ENCODE data around the gene PCP2.

PCP2 gene

DNA sequence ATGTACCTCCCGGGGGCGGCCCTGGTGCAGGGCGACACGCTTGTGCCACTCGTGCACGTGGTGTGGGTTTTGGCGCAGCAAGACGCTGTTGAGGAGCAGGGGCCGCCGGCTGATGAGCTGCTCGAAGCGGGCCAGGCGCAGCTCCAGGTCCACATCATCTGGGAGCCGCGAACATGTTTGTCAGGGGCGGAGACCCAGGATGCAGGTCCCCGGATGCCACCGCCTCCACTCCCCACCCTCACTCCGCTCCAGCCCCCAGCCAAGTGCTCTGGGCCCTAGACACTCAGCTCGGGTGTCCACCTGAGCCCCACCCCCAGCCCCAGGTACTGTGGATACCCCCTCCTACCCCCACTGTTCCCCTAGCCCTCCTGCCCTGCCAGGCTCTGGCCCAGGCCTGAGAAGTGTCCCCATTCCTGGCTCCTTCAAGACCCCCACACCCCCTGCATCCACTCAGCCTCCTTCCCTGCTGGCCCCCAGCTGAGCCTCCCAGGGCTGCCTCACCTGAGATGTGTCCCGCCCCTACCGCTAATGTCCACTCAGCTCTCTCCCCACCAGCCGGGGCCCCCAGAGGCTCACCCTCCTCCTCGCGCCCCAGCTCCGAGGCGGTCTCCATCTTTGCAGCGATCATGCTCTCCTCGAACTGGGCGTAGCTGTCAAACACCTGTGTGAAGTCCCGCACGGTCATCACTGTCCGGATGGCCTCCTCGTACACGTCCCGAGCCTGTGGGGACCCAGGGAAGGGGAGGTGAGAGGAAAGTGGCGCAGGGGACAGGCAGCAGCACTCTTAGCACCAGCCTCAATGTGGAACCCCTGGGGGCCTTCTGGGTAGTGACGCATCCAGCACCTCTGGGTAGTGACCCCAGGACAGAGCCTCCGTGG lies 9.6 kb downstream of the PCP2 start:
- Mint-ChIP-seq H3K36me3 (ENCODE audit: low read depth) (peaks cover 97% of the 10 kb centered on the region), H3K4me3 (no peak overlapping the region), H3K4me1 (ENCODE audit: low read depth) (peaks cover 15% of the 10 kb centered on the region), H3K9me3 (no peaks in the 10 kb centered on the region), H3K27me3 (no peaks in the 10 kb centered on the region), H3K27ac (no peak overlapping the region)
- intact Hi-C loops (cut with micrococcal nuclease), result no loop called here

DNA sequence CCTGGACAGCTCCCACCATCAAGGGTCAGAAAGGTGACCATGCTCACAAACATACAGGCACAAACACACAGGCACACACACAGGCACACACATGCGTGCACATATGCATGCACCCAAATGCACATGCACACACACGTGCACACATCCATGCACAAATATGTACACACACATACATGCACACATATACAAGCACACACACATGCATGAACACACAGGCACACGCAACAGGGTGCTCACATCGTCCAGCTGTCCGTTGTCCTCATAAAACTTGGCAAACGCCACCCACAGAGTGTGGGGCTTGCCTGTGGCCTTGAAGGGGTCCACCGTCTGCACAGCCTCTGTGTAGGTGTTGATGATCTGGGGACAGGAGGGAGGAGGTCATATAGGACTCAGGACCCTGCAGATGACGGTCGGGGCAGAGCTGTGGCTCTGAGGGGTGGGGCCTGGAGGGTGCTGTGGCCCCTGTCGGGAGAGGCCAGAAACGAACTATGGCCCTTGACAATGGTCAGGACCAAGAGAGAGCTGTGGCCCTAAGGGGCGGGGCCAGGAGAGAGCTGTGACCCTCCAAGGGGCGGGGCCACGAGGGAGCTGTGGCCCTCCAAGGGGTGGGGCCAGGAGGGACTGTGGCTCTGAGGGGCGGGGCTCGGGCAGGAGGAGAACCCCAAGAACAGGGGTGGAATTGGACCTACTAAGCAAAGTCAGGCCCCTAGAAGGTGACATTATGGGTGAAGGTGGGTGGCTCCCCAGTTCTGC lies 10.4 kb downstream of the PCP2 start:
- Mint-ChIP-seq H3K27ac (no peak overlapping the region), H3K4me1 (ENCODE audit: low read depth) (peaks cover 15% of the 10 kb centered on the region)

DNA sequence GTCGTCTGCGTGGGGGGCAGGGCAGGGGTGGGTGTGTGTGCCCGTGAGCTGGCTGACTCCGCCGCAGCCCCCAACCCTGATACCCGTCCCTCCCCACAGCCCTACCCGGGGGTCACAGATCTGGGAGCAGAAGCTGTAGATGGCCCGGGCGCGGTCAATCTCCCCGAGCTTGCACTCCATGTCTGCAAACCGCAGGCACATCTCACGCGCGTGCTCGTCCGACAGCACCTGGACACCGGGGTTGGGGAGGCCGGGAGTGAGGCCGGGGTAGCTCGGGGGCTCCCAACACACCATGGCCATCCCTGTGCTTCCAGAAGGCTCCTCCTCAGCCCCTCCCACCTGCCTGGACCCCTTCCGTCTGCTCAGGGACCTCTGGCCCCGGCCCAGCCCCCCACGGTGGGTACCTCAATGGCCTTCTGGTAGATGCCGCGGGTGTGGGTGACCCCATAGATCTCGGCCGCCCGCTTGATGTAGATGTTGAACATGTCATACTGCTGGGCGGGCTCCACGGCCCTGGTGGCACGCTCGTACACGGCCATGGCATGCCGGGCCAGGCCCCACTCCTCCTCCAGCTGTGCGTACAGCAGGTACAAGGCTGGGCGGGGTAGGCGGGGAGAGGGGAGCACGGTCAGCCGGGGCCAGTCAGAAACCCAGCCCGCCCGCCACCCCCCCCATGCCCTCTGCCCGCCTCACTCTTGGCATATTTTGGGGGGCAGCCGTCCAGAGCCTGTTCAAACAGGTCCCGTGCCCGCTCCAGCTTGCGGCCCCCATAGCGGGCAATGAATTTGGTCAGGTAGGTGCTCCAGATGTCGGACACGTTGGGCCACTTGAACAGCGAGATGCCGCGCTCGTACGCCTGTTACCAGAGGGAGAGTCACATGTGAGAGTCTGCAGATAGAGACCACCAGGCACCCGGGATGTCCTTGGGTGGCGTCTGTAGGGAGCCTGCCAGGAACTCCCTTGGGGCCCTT lies 12.8 kb downstream of the PCP2 start:
- Mint-ChIP-seq H3K27ac (no peak overlapping the region), H3K4me1 (ENCODE audit: low read depth) (peaks cover 16% of the 10 kb centered on the region), H3K9me3 (no peaks in the 10 kb centered on the region), H3K4me3 (no peak overlapping the region), H3K27me3 (no peaks in the 10 kb centered on the region), H3K36me3 (ENCODE audit: low read depth) (peaks cover 91% of the 10 kb centered on the region)
- intact Hi-C loops (cut with micrococcal nuclease), result no loop called here

More for the DNA sequence above, 10.4 kb downstream of the PCP2 start:
- H3K27me3 Mint-ChIP-seq, result no peaks in the 10 kb centered on the region
- H3K36me3 Mint-ChIP-seq (ENCODE audit: low read depth), result peaks cover 100% of the 10 kb centered on the region
- no peak overlapping the region for H3K4me3 Mint-ChIP-seq
- intact Hi-C loops (cut with micrococcal nuclease), result no loop called here
- H3K9me3 Mint-ChIP-seq, result no peaks in the 10 kb centered on the region

DNA sequence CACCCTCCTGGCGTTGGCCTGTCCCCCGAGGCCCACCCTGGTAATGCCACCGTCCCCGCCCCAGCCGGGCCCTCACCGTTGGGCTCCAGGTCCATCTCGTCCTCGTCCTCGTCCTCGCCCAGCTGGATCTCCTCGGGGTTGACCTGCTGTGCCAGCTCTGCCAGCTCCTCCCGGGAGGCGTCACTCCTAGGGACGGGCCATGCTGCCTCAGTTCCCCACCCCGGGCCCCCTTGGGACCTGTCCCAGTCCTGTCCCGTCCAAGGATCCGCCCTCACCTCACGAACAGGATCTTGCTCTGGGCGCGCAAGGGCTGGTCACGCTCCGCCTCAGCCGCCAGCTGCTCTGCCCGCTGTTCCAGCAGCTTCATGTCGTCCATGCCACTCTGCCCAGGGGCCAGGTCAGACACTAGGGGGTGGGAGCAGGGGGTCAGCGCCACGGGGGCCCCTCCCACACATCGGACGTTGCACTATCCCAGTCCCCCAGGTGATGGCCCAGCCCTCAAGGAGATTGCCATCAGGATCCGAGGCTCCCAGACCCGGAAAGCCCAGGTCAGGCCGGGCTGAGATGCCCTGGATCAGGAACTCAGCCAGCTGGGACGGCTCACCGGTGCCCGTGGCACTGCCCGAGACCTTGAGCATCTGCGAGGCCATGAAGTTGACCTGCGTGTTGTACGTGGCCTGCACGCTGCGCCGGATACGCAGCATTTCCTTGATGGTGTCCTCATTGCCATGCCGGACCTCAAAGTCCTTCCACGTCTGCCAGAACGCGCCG lies 13.7 kb downstream of the PCP2 start:
- intact Hi-C loops (cut with micrococcal nuclease), result no loop called here
- Mint-ChIP-seq H3K9me3 (no peaks in the 10 kb centered on the region), H3K4me1 (ENCODE audit: low read depth) (peaks cover 16% of the 10 kb centered on the region), H3K4me3 (no peak overlapping the region), H3K36me3 (ENCODE audit: low read depth) (peaks cover 83% of the 10 kb centered on the region), H3K27ac (no peak overlapping the region), H3K27me3 (no peaks in the 10 kb centered on the region)

DNA sequence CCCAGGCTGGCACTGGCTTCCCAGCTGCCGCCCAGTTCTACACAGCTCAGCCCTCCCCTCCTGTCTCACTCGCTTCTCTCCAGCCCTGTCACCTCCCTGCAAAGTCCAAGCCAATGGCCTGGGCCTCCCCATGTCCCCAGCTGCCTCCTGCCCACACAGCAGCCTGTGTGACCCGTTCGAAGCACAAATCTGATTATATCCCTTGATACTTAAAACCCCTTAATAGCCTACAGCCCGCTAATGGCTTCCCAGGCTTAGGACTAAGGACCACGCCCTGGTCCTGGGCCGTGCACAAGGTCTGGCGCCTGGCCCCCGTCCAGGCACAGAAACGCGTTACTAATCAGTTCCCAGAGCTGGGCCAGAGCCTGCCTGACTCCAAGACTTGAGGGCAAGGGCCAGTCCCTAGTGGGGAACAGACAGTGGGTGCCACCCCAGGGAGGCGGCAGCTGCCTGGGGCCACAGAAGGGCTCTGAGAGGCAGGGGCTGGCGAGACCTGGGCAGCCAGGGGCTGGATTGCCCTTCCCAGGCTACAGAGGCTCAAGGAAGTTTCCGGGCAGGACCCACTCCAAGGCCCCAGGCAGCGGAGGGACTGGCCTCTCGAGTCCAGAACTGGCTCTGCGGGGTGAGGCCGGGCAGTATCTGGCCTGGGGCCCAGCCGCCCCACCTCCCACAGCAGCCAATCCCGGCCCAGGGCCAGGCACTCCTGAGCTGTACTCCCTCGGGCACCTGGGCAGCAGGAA lies 14.6 kb downstream of the PCP2 start:
- no peaks in the 10 kb centered on the region for H3K27me3 Mint-ChIP-seq
- peaks cover 16% of the 10 kb centered on the region for H3K4me1 Mint-ChIP-seq (ENCODE audit: low read depth)
- H3K4me3 Mint-ChIP-seq, result no peak overlapping the region
- H3K27ac Mint-ChIP-seq, result peak overlapping the region; percentile 3
- intact Hi-C loops (cut with micrococcal nuclease), result no loop called here
- H3K9me3 Mint-ChIP-seq, result no peaks in the 10 kb centered on the region
- peaks cover 73% of the 10 kb centered on the region for H3K36me3 Mint-ChIP-seq (ENCODE audit: low read depth)

DNA sequence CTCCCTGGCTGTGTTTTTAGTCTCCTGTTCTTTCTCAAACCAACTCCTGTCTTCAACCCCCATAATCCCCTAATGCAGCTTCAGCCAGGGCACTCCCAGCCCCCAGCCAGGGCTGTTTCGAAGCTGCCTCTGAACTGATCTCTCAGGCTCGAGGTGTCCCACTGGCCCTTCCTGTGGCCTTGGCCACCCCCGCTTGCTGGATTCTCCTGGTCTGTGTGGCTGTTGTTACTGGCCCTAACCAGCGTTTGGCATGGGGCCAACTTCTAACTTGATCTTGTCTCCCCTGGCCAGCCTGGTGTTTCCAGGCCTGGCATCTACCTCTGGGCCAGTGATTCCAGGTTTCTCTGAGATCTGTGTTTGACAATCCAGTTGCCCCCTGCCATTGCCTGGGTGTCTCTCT lies 15.2 kb downstream of the PCP2 start:
- Mint-ChIP-seq H3K4me1 (ENCODE audit: low read depth) (peaks cover 16% of the 10 kb centered on the region), H3K36me3 (ENCODE audit: low read depth) (peaks cover 67% of the 10 kb centered on the region), H3K4me3 (no peak overlapping the region), H3K9me3 (no peaks in the 10 kb centered on the region), H3K27ac (peak overlapping the region; percentile 3), H3K27me3 (no peaks in the 10 kb centered on the region)
- intact Hi-C loops (cut with micrococcal nuclease), result no loop called here

DNA sequence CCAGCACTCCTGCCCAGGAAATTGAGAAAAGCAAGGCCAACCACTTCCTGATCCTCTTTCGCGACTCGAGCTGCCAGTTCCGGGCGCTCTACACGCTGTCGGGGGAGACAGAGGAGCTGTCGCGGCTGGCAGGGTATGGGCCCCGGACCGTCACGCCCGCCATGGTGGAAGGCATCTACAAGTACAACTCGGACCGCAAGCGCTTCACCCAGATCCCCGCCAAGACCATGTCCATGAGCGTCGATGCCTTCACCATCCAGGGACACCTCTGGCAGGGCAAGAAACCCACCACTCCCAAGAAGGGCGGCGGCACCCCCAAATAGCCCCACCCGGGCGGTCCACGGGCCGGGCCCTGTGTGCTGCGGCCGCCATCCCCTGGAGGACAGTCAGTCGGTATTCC lies 15.8 kb downstream of the PCP2 start:
- no peaks in the 10 kb centered on the region for H3K27me3 Mint-ChIP-seq
- peaks cover 61% of the 10 kb centered on the region for H3K36me3 Mint-ChIP-seq (ENCODE audit: low read depth)
- no peaks in the 10 kb centered on the region for H3K9me3 Mint-ChIP-seq
- intact Hi-C loops (cut with micrococcal nuclease), result no loop called here
- no peak overlapping the region for H3K4me3 Mint-ChIP-seq
- H3K27ac Mint-ChIP-seq, result peak overlapping the region; percentile 3
- peaks cover 16% of the 10 kb centered on the region for H3K4me1 Mint-ChIP-seq (ENCODE audit: low read depth)

DNA sequence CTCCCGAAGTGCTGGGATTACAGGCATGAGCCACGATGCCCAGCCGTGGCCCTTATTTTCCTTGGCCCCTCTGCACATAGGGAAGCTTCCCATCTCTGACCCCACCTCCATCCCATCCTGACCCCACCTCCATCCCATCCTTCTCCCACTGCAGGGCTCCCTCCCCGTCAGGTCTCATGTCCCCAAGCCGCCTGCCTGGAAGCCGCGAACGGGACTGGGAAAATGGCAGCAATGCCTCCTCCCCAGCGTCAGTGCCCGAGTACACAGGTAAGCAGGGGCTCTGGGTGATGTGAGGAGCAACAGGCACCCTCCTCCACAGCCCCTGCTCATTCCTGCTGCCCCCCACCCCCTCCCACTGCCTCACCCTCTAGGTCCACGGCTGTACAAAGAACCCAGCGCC lies 16.3 kb downstream of the PCP2 start:
- no peak overlapping the region for H3K4me3 Mint-ChIP-seq
- H3K9me3 Mint-ChIP-seq, result no peaks in the 10 kb centered on the region
- H3K27me3 Mint-ChIP-seq, result no peaks in the 10 kb centered on the region
- peaks cover 16% of the 10 kb centered on the region for H3K4me1 Mint-ChIP-seq (ENCODE audit: low read depth)
- intact Hi-C loops (cut with micrococcal nuclease), result no loop called here
- H3K36me3 Mint-ChIP-seq (ENCODE audit: low read depth), result peaks cover 56% of the 10 kb centered on the region
- no peak overlapping the region for H3K27ac Mint-ChIP-seq

DNA sequence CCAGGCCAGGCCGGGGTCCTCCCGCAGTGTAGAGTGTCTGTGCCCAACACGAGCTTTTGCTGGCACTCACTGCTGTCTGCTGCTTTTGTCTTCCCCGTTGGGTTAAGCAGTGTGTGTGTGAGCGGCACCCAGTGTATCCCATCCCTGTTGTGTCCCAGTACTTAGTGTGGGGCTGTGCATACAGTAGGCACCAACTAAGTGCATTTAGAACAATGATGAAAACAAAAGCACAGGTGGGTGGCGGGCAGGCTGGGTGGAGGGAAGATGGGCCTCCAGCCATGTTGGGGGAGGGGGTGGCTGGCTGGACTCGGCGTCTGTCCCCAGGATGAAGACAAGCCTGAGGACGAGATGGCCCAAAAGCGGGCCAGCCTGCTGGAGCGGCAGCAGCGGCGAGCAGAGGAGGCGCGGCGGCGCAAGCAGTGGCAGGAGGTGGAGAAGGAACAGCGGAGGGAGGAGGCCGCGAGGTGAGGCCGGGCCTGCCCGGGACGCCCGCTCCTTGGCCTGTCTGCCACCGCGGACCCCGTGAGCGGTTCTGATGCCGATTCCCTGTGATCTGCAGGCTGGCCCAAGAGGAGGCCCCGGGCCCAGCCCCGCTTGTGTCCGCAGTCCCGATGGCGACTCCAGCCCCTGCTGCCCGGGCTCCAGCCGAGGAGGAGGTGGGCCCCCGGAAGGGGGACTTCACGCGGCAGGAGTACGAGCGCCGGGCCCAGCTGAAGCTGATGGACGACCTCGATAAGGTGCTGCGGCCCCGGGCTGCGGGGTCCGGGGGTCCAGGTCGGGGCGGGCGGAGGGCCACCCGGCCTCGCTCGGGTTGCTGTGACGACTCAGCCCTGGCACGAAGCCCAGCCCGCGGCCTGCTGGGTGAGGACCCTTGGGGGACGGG lies 18.4 kb downstream of the PCP2 start:
- H3K36me3 Mint-ChIP-seq (ENCODE audit: low read depth), result peaks cover 35% of the 10 kb centered on the region
- no peaks in the 10 kb centered on the region for H3K27me3 Mint-ChIP-seq
- H3K9me3 Mint-ChIP-seq, result no peaks in the 10 kb centered on the region
- intact Hi-C loops (cut with micrococcal nuclease), result no loop called here
- H3K4me1 Mint-ChIP-seq (ENCODE audit: low read depth), result peaks cover 16% of the 10 kb centered on the region
- no peak overlapping the region for H3K4me3 Mint-ChIP-seq
- no peak overlapping the region for H3K27ac Mint-ChIP-seq

DNA sequence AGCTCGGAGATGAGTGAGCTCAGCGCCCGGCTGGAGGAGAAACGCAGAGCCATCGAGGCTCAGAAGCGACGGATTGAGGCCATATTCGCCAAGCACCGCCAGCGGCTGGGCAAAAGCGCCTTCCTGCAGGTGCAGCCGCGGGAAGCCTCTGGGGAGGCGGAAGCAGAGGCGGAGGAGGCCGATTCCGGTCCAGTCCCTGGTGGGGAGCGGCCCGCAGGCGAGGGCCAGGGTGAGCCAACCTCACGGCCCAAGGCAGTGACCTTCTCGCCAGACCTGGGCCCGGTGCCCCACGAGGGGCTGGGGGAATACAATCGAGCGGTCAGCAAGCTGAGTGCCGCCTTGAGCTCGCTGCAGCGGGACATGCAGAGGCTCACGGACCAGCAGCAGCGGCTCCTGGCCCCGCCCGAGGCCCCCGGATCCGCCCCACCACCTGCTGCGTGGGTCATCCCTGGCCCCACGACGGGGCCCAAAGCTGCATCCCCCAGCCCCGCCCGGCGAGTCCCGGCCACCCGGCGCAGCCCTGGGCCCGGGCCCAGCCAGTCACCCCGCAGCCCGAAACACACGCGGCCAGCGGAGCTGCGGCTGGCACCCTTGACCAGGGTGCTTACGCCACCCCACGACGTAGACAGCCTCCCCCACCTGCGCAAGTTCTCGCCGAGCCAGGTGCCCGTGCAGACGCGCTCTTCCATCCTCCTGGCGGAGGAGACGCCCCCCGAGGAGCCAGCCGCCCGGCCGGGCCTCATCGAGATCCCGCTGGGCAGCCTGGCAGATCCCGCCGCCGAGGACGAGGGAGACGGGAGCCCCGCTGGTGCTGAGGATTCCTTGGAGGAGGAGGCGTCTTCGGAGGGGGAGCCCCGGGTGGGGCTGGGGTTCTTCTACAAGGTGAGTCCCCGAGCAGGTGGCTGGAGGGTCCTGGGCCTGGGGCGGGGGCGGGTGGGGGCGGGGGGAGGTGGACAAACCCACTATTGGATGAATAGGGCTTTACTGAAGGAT lies 20.9 kb downstream of the PCP2 start:
- intact Hi-C loops (cut with micrococcal nuclease), result no loop called here
- Mint-ChIP-seq H3K27ac (no peak overlapping the region), H3K4me3 (no peak overlapping the region), H3K27me3 (peaks cover 1% of the 10 kb centered on the region), H3K36me3 (ENCODE audit: low read depth) (peaks cover 10% of the 10 kb centered on the region), H3K4me1 (ENCODE audit: low read depth) (peaks cover 2% of the 10 kb centered on the region), H3K9me3 (no peaks in the 10 kb centered on the region)

DNA sequence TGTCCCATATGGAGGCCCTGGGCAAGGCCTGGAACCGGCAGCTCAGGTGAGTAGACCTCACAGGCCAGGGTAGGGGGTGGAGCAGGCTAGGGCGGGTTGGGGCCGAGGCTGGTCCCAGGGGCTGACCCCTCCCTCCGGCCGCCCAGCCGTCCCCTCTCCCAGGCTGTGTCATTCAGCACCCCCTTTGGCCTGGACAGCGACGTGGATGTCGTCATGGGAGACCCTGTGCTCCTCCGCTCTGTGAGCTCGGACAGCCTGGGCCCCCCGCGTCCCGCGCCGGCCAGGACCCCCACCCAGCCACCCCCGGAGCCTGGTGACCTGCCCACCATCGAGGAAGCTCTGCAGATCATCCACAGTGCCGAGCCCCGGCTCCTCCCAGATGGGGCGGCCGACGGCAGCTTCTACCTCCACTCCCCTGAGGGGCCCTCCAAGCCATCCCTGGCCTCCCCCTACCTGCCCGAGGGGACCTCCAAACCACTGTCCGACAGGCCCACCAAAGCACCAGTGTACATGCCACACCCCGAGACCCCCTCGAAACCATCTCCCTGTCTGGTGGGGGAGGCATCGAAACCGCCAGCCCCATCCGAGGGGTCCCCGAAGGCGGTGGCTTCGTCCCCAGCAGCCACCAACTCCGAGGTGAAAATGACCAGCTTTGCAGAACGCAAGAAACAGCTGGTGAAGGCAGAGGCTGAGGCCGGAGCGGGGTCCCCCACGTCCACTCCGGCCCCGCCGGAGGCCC lies 21.8 kb downstream of the PCP2 start:
- no peaks in the 10 kb centered on the region for H3K4me1 Mint-ChIP-seq (ENCODE audit: low read depth)
- intact Hi-C loops (cut with micrococcal nuclease), result no loop called here

More for the DNA sequence above, 21.8 kb downstream of the PCP2 start:
- H3K9me3 Mint-ChIP-seq, result no peaks in the 10 kb centered on the region
- no peak overlapping the region for H3K4me3 Mint-ChIP-seq
- H3K27me3 Mint-ChIP-seq, result peaks cover 1% of the 10 kb centered on the region
- peaks cover 1% of the 10 kb centered on the region for H3K36me3 Mint-ChIP-seq (ENCODE audit: low read depth)
- no peak overlapping the region for H3K27ac Mint-ChIP-seq

Measured in dendritic cell treated with granulocyte-macrophage colony-stimulating factor and Interleukin-4, amounts not matched to agents 40 ng/mL and 50 ng/mL, for 4 days (primary cell).